H1 (cell line): Measurements from ENCODE around the gene SLC1A2. TPM values are rescaled to one million over a fixed set of nuclear protein-coding genes. Genes with fewer than 3 reads are reported as not detected.

ENCODE experiments used
- BRCA1 ChIP-seq: IDR thresholded peaks from 2 replicates; pipeline ENCODE4 v1.6.1; 2012; ENCODE audit warnings: low read depth, low read length, improper control_type of control experiment
- GABPA ChIP-seq: IDR thresholded peaks from 2 replicates; pipeline ENCODE4 v1.6.1; 2011; ENCODE audit warnings: mild to moderate bottlenecking, low read length, moderate library complexity, borderline replicate concordance; ENCODE audit not compliant: insufficient read depth
- NANOG ChIP-seq: IDR thresholded peaks from 2 replicates; pipeline ENCODE4 v1.6.1; 2011; ENCODE audit warnings: low read length, low read depth, mild to moderate bottlenecking, inconsistent platforms; ENCODE audit not compliant: insufficient read depth, poor library complexity, severe bottlenecking
- RNF2 ChIP-seq: fragments of 200-900, 300-1000 bp; sonication (generic); IDR thresholded peaks from 2 replicates; pipeline ENCODE4 v1.7.1; 2016; ENCODE audit warnings: borderline replicate concordance, low read depth, mild to moderate bottlenecking, antibody characterized with exemption, low read length; ENCODE audit not compliant: poor library complexity, severe bottlenecking; ENCODE audit errors: missing control alignments
- TEAD4 ChIP-seq: IDR thresholded peaks from 2 replicates; pipeline ENCODE4 v1.6.1; 2012; ENCODE audit warnings: low read depth, low read length, inconsistent platforms, mixed read lengths
- polyA plus RNA-seq, 7 experiments: library from polyadenylated mRNA; depleted of rRNA in 3 of 7; stranded (reverse) in 5 of 7; unstranded in 2 of 7; fragments of >200 nt in 5 of 7; fragments of 200-250 nt in 2 of 7; gene quantifications; 1 replicate in 5 of 7; 2 replicates in 1 of 7; 4 replicates in 1 of 7; pipeline versions ENCODE4 v1.2.1 to v1.2.3, GENCODE V29; 2011 to 2013; ENCODE audit warnings: missing spikeins in 2 of 7, mixed read lengths in 2 of 7
- total RNA-seq: library from RNA; stranded (reverse); fragmentation: NEBNext Ultra II Directional; extraction: Animal tissue kit (Norgen Biotek cat#: 25700); gene quantifications from 2 replicates; pipeline ENCODE4 v1.2.1, GENCODE V29; 2021

SLC1A2 gene
- total and polyA plus RNA-seq, 2 of the 8 experiments (the other 6 are each of a cell fraction or from before 2014, with no cell fraction given) = 0.57 to 1.2 TPM

- TF ChIP-seq TEAD4 (no peak), BRCA1 (no peak), GABPA (no peak), NANOG (no peak), RNF2 (no peak)
Observed at GRCh38 chr11:35343033-35343598, 76.2 kb downstream of the SLC1A2 start (continued).
